WTC11 (cell line): ENCODE measurements around the gene HYI.

ENCODE experiments used
- CREM ChIP-seq: sonication (generic); formaldehyde crosslinking; IDR thresholded peaks from 2 replicates; pipeline ENCODE4 v1.8.1; 2022; ENCODE audit warnings: mild to moderate bottlenecking, missing genetic modification reagents, moderate library complexity
- E2F4 ChIP-seq: sonication (generic); formaldehyde crosslinking; IDR thresholded peaks from 2 replicates; pipeline ENCODE4 v1.8.1; 2022; ENCODE audit warnings: low read depth, mild to moderate bottlenecking, moderate library complexity, missing genetic modification reagents, borderline replicate concordance
- ESRRA ChIP-seq: sonication (generic); formaldehyde crosslinking; IDR thresholded peaks from 2 replicates; pipeline ENCODE4 v1.8.1; 2022; ENCODE audit warnings: mild to moderate bottlenecking, missing genetic modification reagents, borderline replicate concordance
- NFE2L1 ChIP-seq: sonication (generic); formaldehyde crosslinking; IDR thresholded peaks from 2 replicates; pipeline ENCODE4 v1.8.1; 2023; ENCODE audit warnings: missing genetic modification reagents
- NR2C2 ChIP-seq: sonication (generic); formaldehyde crosslinking; IDR thresholded peaks from 2 replicates; pipeline ENCODE4 v1.8.0; 2022; ENCODE audit warnings: mild to moderate bottlenecking, missing genetic modification reagents
- SP1 ChIP-seq: sonication (generic); formaldehyde crosslinking; conservative IDR thresholded peaks from 2 replicates; pipeline ENCODE4 v1.8.1; 2022; ENCODE audit warnings: missing genetic modification reagents
- STAT6 ChIP-seq: sonication (generic); formaldehyde crosslinking; conservative IDR thresholded peaks from 2 replicates; pipeline ENCODE4 v1.8.1; 2023; ENCODE audit warnings: mild to moderate bottlenecking, low read depth, missing genetic modification reagents, moderate library complexity
- TF ChIP-seq, protein P1 (sequence below): fragments of 200-600 bp; IDR thresholded peaks from 2 replicates; pipeline ENCODE4 v1.8.0; 2022; ENCODE audit warnings: antibody characterized with exemption

GRCh38 chr1:43465505-43466067 lies 11.9 kb upstream of the HYI start:
- TF ChIP-seq, protein P1, sequence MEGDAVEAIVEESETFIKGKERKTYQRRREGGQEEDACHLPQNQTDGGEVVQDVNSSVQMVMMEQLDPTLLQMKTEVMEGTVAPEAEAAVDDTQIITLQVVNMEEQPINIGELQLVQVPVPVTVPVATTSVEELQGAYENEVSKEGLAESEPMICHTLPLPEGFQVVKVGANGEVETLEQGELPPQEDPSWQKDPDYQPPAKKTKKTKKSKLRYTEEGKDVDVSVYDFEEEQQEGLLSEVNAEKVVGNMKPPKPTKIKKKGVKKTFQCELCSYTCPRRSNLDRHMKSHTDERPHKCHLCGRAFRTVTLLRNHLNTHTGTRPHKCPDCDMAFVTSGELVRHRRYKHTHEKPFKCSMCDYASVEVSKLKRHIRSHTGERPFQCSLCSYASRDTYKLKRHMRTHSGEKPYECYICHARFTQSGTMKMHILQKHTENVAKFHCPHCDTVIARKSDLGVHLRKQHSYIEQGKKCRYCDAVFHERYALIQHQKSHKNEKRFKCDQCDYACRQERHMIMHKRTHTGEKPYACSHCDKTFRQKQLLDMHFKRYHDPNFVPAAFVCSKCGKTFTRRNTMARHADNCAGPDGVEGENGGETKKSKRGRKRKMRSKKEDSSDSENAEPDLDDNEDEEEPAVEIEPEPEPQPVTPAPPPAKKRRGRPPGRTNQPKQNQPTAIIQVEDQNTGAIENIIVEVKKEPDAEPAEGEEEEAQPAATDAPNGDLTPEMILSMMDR, result no peak
- TF ChIP-seq SP1 (no peak), STAT6 (CRISPR knock-in tag) (no peak), ESRRA (CRISPR knock-in tag) (no peak), CREM (CRISPR knock-in tag) (no peak), NR2C2 (CRISPR knock-in tag) (no peak), NFE2L1 (no peak), E2F4 (CRISPR knock-in tag) (no peak)
